DOHH2 (cell line): Measurements from ENCODE around the gene TXLNB.
A peak's percentile ranks its signal among the peaks of the same experiment; 100 is the strongest.

Source experiments
- H3F3A ChIP-seq: fragments of 200-600 bp; sonication (generic), shearing (Covaris generic); 2 replicates; pipeline ENCODE4 v1.6.0; 2016; ENCODE audit warnings: antibody characterized with exemption, mild to moderate bottlenecking; ENCODE audit not compliant: control insufficient read depth, insufficient read depth
- H3K27ac ChIP-seq: fragments of 200-600 bp; sonication (generic); 2 replicates; pipeline ENCODE4 v1.5.1; 2014; ENCODE audit warnings: low read depth, mild to moderate bottlenecking, low read length, moderate library complexity
- H3K27me3 ChIP-seq: fragments of 200-600 bp; sonication (generic); 2 replicates; pipeline ENCODE4 v1.6.1; 2014; ENCODE audit warnings: mild to moderate bottlenecking, low read length, mixed read lengths; ENCODE audit not compliant: control insufficient read depth
- H3K36me3 ChIP-seq: fragments of 200-600 bp; sonication (generic); 2 replicates; pipeline ENCODE4 v1.6.1; 2014; ENCODE audit warnings: mild to moderate bottlenecking, low read length, moderate library complexity, mixed read lengths; ENCODE audit not compliant: control insufficient read depth
- H3K4me1 ChIP-seq: fragments of 200-600 bp; sonication (generic); 2 replicates; pipeline ENCODE4 v1.6.1; 2014; ENCODE audit warnings: mild to moderate bottlenecking, low read length, mixed read lengths; ENCODE audit not compliant: control insufficient read depth
- H3K4me2 ChIP-seq: fragments of 200-600 bp; sonication (generic); 2 replicates; pipeline ENCODE4 v1.6.0; 2014; ENCODE audit warnings: mild to moderate bottlenecking, low read length, moderate library complexity
- H3K4me3 ChIP-seq: fragments of 200-600 bp; sonication (generic); 2 replicates; pipeline ENCODE4 v1.5.1; 2014; ENCODE audit warnings: mild to moderate bottlenecking, low read length, mixed read lengths
- H3K79me2 ChIP-seq: fragments of 200-600 bp; sonication (generic); 2 replicates; pipeline ENCODE4 v1.6.1; 2014; ENCODE audit warnings: mild to moderate bottlenecking, low read length, mixed read lengths; ENCODE audit not compliant: control insufficient read depth
- H3K9me2 ChIP-seq: fragments of 200-600 bp; sonication (generic); replicated peaks from 2 replicates; pipeline ENCODE4 v1.6.1; 2014; ENCODE audit warnings: mild to moderate bottlenecking, low read length, mixed read lengths; ENCODE audit not compliant: control insufficient read depth
- H3K9me3 ChIP-seq: fragments of 200-600 bp; sonication (generic); 2 replicates; pipeline ENCODE4 v1.6.1; 2014; ENCODE audit warnings: antibody characterized with exemption, low read length, mixed read lengths; ENCODE audit not compliant: control insufficient read depth, insufficient read depth
- H4K20me1 ChIP-seq: fragments of 200-600 bp; sonication (generic); 2 replicates; pipeline ENCODE4 v1.6.0; 2014; ENCODE audit warnings: low read depth, mild to moderate bottlenecking, antibody characterized with exemption, low read length, moderate library complexity; ENCODE audit not compliant: control insufficient read depth, insufficient read depth
- EZH2phosphoT487 ChIP-seq: fragments of 200-600 bp; sonication (generic); IDR thresholded peaks from 2 replicates; pipeline ENCODE4 v1.6.1; 2017; ENCODE audit warnings: borderline replicate concordance, mild to moderate bottlenecking, antibody characterized with exemption, low read length, moderate library complexity, mixed read lengths
- TF ChIP-seq, protein P1 (sequence below): fragments of 200-600 bp; sonication (generic); IDR thresholded peaks from one replicate; pipeline ENCODE4 v1.5.1; 2014; ENCODE audit warnings: antibody characterized with exemption, mild to moderate bottlenecking, low read depth, low read length; ENCODE audit not compliant: poor library complexity, severe bottlenecking

The TXLNB gene

DNA sequence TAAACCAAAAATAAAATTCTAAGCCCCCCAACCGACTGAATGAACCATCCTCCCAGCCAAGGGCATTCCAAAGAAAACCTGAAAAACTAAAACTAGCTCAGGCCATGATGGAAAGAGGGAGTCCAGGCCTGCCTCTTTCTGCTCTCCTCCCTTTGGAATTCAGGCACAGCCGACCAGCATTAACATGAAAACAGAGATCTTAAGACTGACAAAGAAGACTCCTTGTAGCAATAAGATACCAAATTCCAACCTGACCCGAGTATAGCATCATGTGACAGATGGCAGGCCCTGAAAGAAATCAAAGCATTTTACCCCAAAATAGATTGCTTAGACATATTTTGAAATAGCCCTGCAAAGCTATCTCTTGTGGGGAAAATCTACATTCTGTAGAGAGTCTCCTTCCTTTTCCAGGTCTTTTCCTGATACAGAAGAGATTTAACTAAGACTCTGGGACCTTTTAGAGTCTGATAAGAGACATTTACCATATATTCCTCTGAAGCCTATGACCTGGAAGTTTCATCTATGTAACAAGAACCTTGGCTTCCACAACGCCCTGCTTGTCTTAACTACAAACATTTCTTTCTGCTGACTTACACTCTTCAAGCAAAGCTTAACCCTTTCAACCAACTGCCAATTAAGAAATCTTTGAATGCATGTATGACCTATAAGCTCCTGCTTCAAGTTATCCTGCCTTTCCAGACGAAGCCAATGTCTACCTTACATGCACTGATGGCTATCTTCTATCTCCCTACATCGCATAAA is 22.2 kb upstream of the TXLNB start:
- Histone ChIP-seq H3K79me2 (0 out of 2 replicates have a peak, but pooled peaks cover 3% of the 10 kb centered on the region), H3K36me3 (peaks cover 12% of the 10 kb centered on the region; the same call in 1 of the 2 replicates), H4K20me1 (no peaks in the 10 kb centered on the region), H3K9me3 (no peaks in the 10 kb centered on the region), H3K27ac (no peak overlapping the region), H3K27me3 (no peaks in the 10 kb centered on the region), H3K4me1 (peaks cover 49% of the 10 kb centered on the region), H3K4me3 (no peak overlapping the region), H3F3A (no peaks in the 10 kb centered on the region; the same call in 1 of the 2 replicates), H3K9me2 (no peaks in the 10 kb centered on the region), H3K4me2 (peak overlapping the region; percentile 13)
- TF ChIP-seq, protein P1, sequence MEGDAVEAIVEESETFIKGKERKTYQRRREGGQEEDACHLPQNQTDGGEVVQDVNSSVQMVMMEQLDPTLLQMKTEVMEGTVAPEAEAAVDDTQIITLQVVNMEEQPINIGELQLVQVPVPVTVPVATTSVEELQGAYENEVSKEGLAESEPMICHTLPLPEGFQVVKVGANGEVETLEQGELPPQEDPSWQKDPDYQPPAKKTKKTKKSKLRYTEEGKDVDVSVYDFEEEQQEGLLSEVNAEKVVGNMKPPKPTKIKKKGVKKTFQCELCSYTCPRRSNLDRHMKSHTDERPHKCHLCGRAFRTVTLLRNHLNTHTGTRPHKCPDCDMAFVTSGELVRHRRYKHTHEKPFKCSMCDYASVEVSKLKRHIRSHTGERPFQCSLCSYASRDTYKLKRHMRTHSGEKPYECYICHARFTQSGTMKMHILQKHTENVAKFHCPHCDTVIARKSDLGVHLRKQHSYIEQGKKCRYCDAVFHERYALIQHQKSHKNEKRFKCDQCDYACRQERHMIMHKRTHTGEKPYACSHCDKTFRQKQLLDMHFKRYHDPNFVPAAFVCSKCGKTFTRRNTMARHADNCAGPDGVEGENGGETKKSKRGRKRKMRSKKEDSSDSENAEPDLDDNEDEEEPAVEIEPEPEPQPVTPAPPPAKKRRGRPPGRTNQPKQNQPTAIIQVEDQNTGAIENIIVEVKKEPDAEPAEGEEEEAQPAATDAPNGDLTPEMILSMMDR, result no peak
- no peak for TF ChIP-seq EZH2phosphoT487

DNA sequence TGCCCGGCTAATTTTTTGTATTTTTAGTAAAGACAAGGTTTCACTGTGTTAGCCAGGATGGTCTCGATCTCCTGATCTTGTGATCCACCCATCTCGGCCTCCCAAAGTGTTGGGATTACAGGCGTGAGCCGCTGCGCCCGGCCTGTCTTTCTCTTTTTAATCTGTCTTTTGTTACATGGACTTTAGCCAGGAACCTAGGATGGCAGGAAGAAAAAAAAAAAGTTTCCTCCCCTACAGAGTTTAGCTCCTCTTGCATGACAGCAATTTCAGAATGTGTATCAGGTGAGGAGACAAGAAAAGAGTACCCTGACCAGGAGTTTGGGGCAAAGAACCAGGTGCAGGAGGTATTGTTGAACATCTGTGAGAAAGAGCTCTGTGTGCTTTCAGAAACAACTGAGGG is 21.4 kb upstream of the TXLNB start:
- H3K4me2 ChIP-seq, result no peak overlapping the region; the same call in 1 of the 2 replicates
- H3K27ac ChIP-seq, result no peak overlapping the region
- no peaks in the 10 kb centered on the region; the same call in 1 of the 2 replicates for H3F3A ChIP-seq

DNA sequence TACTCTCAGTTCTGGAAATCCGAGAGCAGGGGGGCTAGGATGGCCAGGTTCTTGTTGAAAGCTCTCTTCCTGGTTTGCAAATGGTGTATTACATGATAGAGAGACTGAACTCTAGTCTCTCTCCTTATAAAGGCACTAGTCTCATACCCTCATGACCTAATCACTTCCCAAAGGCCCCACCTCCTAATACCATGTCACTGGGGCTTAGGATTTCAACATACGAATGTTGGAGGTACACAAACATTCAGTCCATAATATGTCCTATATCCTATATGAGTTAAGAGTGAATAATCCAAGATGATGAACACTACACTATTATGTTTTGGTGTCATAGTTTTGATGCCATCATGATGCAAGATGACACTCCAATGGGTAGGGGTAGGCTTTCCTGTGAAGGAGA is 20.0 kb upstream of the TXLNB start:
- peaks cover 42% of the 10 kb centered on the region for H3K4me1 ChIP-seq
- no peaks in the 10 kb centered on the region for H3K9me2 ChIP-seq
- H3K27ac ChIP-seq, result no peak overlapping the region
- no peaks in the 10 kb centered on the region for H3K9me3 ChIP-seq
- H3F3A ChIP-seq, result no peaks in the 10 kb centered on the region; the same call in 1 of the 2 replicates
- H3K79me2 ChIP-seq, result 0 out of 2 replicates have a peak, but pooled peaks cover 3% of the 10 kb centered on the region
- no peak overlapping the region for H3K4me2 ChIP-seq
- no peaks in the 10 kb centered on the region for H3K27me3 ChIP-seq
- peaks cover 7% of the 10 kb centered on the region; the same call in 1 of the 2 replicates for H3K36me3 ChIP-seq
- no peaks in the 10 kb centered on the region for H4K20me1 ChIP-seq
- no peak overlapping the region for H3K4me3 ChIP-seq
- TF ChIP-seq, protein P1, result no peak
- TF ChIP-seq EZH2phosphoT487, result no peak

More for the DNA sequence above, 21.4 kb upstream of the TXLNB start:
- Histone ChIP-seq H4K20me1 (no peaks in the 10 kb centered on the region), H3K4me1 (peaks cover 45% of the 10 kb centered on the region), H3K36me3 (peaks cover 8% of the 10 kb centered on the region; the same call in 1 of the 2 replicates), H3K79me2 (0 out of 2 replicates have a peak, but pooled peaks cover 3% of the 10 kb centered on the region), H3K4me3 (no peak overlapping the region), H3K27me3 (no peaks in the 10 kb centered on the region), H3K9me3 (no peaks in the 10 kb centered on the region), H3K9me2 (no peaks in the 10 kb centered on the region)
- TF ChIP-seq, protein P1, result no peak
- TF ChIP-seq EZH2phosphoT487, result no peak
